Psoas muscle (tissue), 8 donors: ENCODE measurements around the gene WDR7. TPM values are rescaled to one million over a fixed set of nuclear protein-coding genes. Genes with fewer than 3 reads are reported as not detected.

Source experiments
- ATAC-seq, 4 donors: fragments of 200-7000 bp; cut with Tn5 transposase; one replicate each; pipeline ENCODE4 v1.9.1; 2020; ENCODE audit warnings: moderate library complexity in 3 of 4, mild to moderate bottlenecking in 2 of 4
- DNase-seq, 2 donors: peaks; one replicate each; pipeline ENCODE4 v3.0.0-alpha.2; 2020
- H3K27ac ChIP-seq: fragments of 200-600 bp; one replicate; pipeline ENCODE4 v1.8.0; 2022
- H3K27me3 ChIP-seq, 3 donors: fragments of 200-600 bp in 1 of 3; one replicate each; pipeline versions ENCODE4 v1.6.1 to v1.8.0; 2013 to 2022; ENCODE audit warnings: low read length in 2 of 3, mild to moderate bottlenecking in 2 of 3, moderate library complexity in 1 of 3; ENCODE audit not compliant: insufficient read depth in 3 of 3
- H3K36me3 ChIP-seq, 2 donors: fragments of 200-600 bp in 1 of 2; one replicate each; pipeline versions ENCODE4 v1.6.1 to v1.8.0; 2013 to 2022; ENCODE audit warnings: low read depth in 1 of 2, mild to moderate bottlenecking in 1 of 2, moderate library complexity in 1 of 2; ENCODE audit not compliant: insufficient read depth in 1 of 2
- H3K4me1 ChIP-seq: fragments of 200-600 bp; one replicate; pipeline ENCODE4 v1.8.0; 2022
- H3K4me3 ChIP-seq: fragments of 200-600 bp; one replicate; pipeline ENCODE4 v1.8.0; 2022; ENCODE audit warnings: mild to moderate bottlenecking
- H3K9me3 ChIP-seq: fragments of 200-600 bp; one replicate; pipeline ENCODE4 v1.8.0; 2022
- CTCF ChIP-seq: fragments of 200-600 bp; IDR thresholded peaks from one replicate; pipeline ENCODE4 v1.8.0; 2022; ENCODE audit warnings: antibody characterized with exemption
- WGBS, 3 donors: extraction: QIAGEN DNeasy Blood & Tissue Kit; methylation state at CpG; one replicate each; pipeline versions ENCODE4 v1.1.6 to v1.1.7; 2013; 5-methylcytosine and 5-hydroxymethylcytosine counted together
- intact Hi-C, 2 donors: fragments of 100-400 bp; cut with DNase I; formaldehyde crosslinking; loops; one replicate each; pipeline versions ENCODE4 v1.11.0 to v1.14.2; 2022
- polyA plus RNA-seq, 3 donors: library from polyadenylated mRNA; stranded (reverse); fragments of 200-250 nt; gene quantifications; one replicate each; pipeline ENCODE4 v1.2.3, GENCODE V29; 2013
- total RNA-seq, 4 donors: library from RNA; stranded (reverse); fragmentation: NEBNext Ultra II Directional in 2 of 4; extraction: Animal tissue kit (Norgen Biotek cat#: 25700) in 2 of 4; gene quantifications; one replicate each; pipeline versions ENCODE4 v1.2.1 to v1.2.4, GENCODE V29; 2021 to 2023
- donor health status: healthy with polysubstance abuse.
- donor health status: DM: no; HTN: no; CAD: no; lungs with moderate emphysema.
- donor health status: Bipolar disorder and iron deficiency.
- donor health status: healthy.
- donor health status: DM: yes; HTN: yes; CAD: no.
- donor health status: DM: no; HTN: no; CAD: no.
- donor health status: DM: no; HTN: no; CAD: no.
- donor health status: DM: yes; HTN: yes; CAD: no.

The WDR7 gene
- total and polyA plus RNA-seq, 7 donors, result 2.6 to 24.4 (median 15.5) TPM

- Histone ChIP-seq H3K27me3 (no peaks in the 10 kb centered on the region), H3K36me3 (peaks cover 0 to 6% of the 10 kb centered on the region in 2 donors), H3K27ac (no peak overlapping the region), H3K4me3 (no peak overlapping the region), H3K9me3 (no peaks in the 10 kb centered on the region), H3K4me1 (no peaks in the 10 kb centered on the region)
- DNase-seq (no peak), ATAC-seq (no peak)
- intact Hi-C loops, result no loop called here
- WGBS, 3 donors, result 96% methylated on average over 4 to 5 of the region's 5 CpGs
- TF ChIP-seq CTCF, result no peak
Measured at GRCh38 chr18:56812674-56813073, 161.5 kb downstream of the WDR7 start.

- WGBS, 3 donors, result 90 to 91% (median 90%) methylated on average over 7 of the region's 7 CpGs
- H3K27me3 ChIP-seq, result no peaks in the 10 kb centered on the region
- ATAC-seq, result no peak
Measured at GRCh38 chr18:56815926-56816325, 164.8 kb downstream of the WDR7 start.

GRCh38 chr18:56823986-56824565 lies 172.9 kb downstream of the WDR7 start:
- Histone ChIP-seq H3K4me3 (no peak overlapping the region), H3K9me3 (no peaks in the 10 kb centered on the region), H3K36me3 (no peaks in the 10 kb centered on the region), H3K4me1 (no peaks in the 10 kb centered on the region), H3K27ac (no peak overlapping the region), H3K27me3 (no peaks in the 10 kb centered on the region)
- 70 to 76% (median 73%) methylated on average over 1 of the region's 1 CpG for WGBS, 3 donors
- no peak for DNase-seq
- no peak for TF ChIP-seq CTCF
- intact Hi-C loops, result no loop called here
- no peak for ATAC-seq

More at GRCh38 chr18:56815926-56816325, 164.8 kb downstream of the WDR7 start:
- no peak for TF ChIP-seq CTCF
- no peak overlapping the region for H3K27ac ChIP-seq
- intact Hi-C loops, result no loop called here
- H3K4me3 ChIP-seq, result no peak overlapping the region
- H3K4me1 ChIP-seq, result no peaks in the 10 kb centered on the region
- H3K9me3 ChIP-seq, result no peaks in the 10 kb centered on the region
- peaks cover 0 to 6% of the 10 kb centered on the region in 2 donors for H3K36me3 ChIP-seq
- DNase-seq, result no peak

GRCh38 chr18:56825321-56825720 lies 174.2 kb downstream of the WDR7 start:
- no peaks in the 10 kb centered on the region for H3K36me3 ChIP-seq
- H3K9me3 ChIP-seq, result no peaks in the 10 kb centered on the region
- intact Hi-C loops, result no loop called here
- H3K27ac ChIP-seq, result no peak overlapping the region
- no peak for DNase-seq
- no peaks in the 10 kb centered on the region for H3K27me3 ChIP-seq
- no peak for TF ChIP-seq CTCF
- no peak overlapping the region for H3K4me3 ChIP-seq
- ATAC-seq, result no peak
- H3K4me1 ChIP-seq, result no peaks in the 10 kb centered on the region
- WGBS, 3 donors, result 85 to 89% (median 88%) methylated on average over 1 of the region's 1 CpG

GRCh38 chr18:56825878-56826277 lies 174.7 kb downstream of the WDR7 start:
- DNase-seq (no peak), ATAC-seq (no peak)
- WGBS, 3 donors, result 87 to 92% (median 88%) methylated on average over 2 of the region's 2 CpGs
- intact Hi-C loops, result no loop called here
- no peaks in the 10 kb centered on the region for H3K27me3 ChIP-seq
- H3K4me3 ChIP-seq, result no peak overlapping the region
- no peaks in the 10 kb centered on the region for H3K4me1 ChIP-seq
- no peak overlapping the region for H3K27ac ChIP-seq
- H3K36me3 ChIP-seq, result no peaks in the 10 kb centered on the region
- TF ChIP-seq CTCF, result no peak
- no peaks in the 10 kb centered on the region for H3K9me3 ChIP-seq
